Thyroid gland (tissue), 4 donors: Measurements from ENCODE around the gene DCUN1D2.

Experiments
- CTCF ChIP-seq, 6 experiments: fragments of 200-600 bp in 3 of 6; fragments of 450-650 bp in 3 of 6; sonication (generic) in 3 of 6; IDR thresholded peaks; one replicate each; pipeline ENCODE4 v1.5.1; 2016 to 2019; ENCODE audit warnings: antibody characterized with exemption in 6 of 6, mild to moderate bottlenecking in 2 of 6, inconsistent platforms in 1 of 6, moderate library complexity in 1 of 6
- POLR2A ChIP-seq, 2 donors: fragments of 450-650 bp; IDR thresholded peaks; one replicate each; pipeline ENCODE4 v1.6.1; 2017; ENCODE audit warnings: antibody characterized with exemption in 2 of 2, mild to moderate bottlenecking in 2 of 2, moderate library complexity in 1 of 2

DNA sequence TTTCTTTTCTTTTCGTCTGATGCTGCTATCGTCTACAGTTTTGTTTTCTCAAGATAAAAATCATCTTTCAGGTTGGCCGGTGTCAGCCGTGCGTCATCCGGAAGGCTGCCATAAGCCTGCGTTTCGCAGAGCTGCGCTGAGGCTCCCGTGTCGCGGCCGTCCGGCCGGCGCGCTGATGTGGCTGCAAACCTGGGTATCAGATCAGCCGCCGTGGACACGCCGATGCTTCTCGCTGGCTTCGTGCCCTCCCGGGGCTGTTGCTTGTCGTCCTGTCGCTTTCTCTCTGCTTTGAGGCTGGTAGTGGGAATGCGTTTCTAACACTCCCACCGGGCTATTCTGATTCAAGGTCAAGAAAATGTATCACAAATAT, 48.2 kb upstream of the DCUN1D2 start:
- TF ChIP-seq CTCF (IDR thresholded peaks at IDR 0.05), result no peak
- TF ChIP-seq POLR2A (IDR thresholded peaks at IDR 0.05), result no peak
